Aorta (tissue), 5 donors: ENCODE results near the gene ERP27. TPM values are rescaled to one million over a fixed set of nuclear protein-coding genes. Genes with fewer than 3 reads are reported as not detected.

Source experiments
- ATAC-seq: fragments of 200-7000 bp; cut with Tn5 transposase; one replicate; pipeline ENCODE4 v1.9.1; 2022; ENCODE audit warnings: moderate library complexity; ENCODE audit not compliant: low FRiP score
- DNase-seq, 2 donors: peaks; one replicate each; pipeline ENCODE4 v3.0.0-alpha.2; 2020
- H3K27ac ChIP-seq, 2 donors: one replicate each; pipeline ENCODE4 v1.5.1; 2013; ENCODE audit warnings: low read length in 2 of 2, mild to moderate bottlenecking in 2 of 2, moderate library complexity in 2 of 2, control low read depth in 1 of 2, inconsistent platforms in 1 of 2, low read depth in 1 of 2
- H3K27me3 ChIP-seq, 2 donors: one replicate each; pipeline ENCODE4 v1.6.1; 2013; ENCODE audit warnings: control low read depth in 1 of 2, low read length in 1 of 2, mild to moderate bottlenecking in 1 of 2, moderate library complexity in 1 of 2; ENCODE audit not compliant: insufficient read depth in 2 of 2, control insufficient read depth in 1 of 2
- H3K36me3 ChIP-seq, 2 donors: one replicate each; pipeline ENCODE4 v1.6.1; 2013; ENCODE audit warnings: control low read depth in 1 of 2, low read length in 1 of 2, mild to moderate bottlenecking in 1 of 2; ENCODE audit not compliant: insufficient read depth in 2 of 2, control insufficient read depth in 1 of 2
- H3K4me1 ChIP-seq, 2 donors: one replicate each; pipeline ENCODE4 v1.6.1; 2013; ENCODE audit warnings: low read length in 2 of 2, control low read depth in 1 of 2, mild to moderate bottlenecking in 1 of 2, moderate library complexity in 1 of 2; ENCODE audit not compliant: insufficient read depth in 2 of 2, control insufficient read depth in 1 of 2
- H3K4me3 ChIP-seq, 2 donors: one replicate each; pipeline ENCODE4 v1.5.1; 2013; ENCODE audit warnings: low read length in 2 of 2, control low read depth in 1 of 2, mild to moderate bottlenecking in 1 of 2
- H3K9me3 ChIP-seq: one replicate; pipeline ENCODE4 v1.6.1; 2013; ENCODE audit warnings: mild to moderate bottlenecking, low read length; ENCODE audit not compliant: control insufficient read depth
- WGBS, 2 donors: extraction: QIAGEN DNeasy Blood & Tissue Kit; methylation state at CpG; one replicate each; pipeline ENCODE4 v1.1.7; 2013; 5-methylcytosine and 5-hydroxymethylcytosine counted together
- intact Hi-C, 2 donors: fragments of 100-400 bp; cut with DNase I; formaldehyde crosslinking; loops; one replicate each; pipeline versions ENCODE4 v1.14.2 to v1.15.0; 2022
- polyA plus RNA-seq, 2 donors: library from polyadenylated mRNA; stranded (reverse); fragments of 200-250 nt; gene quantifications; one replicate each; pipeline ENCODE4 v1.2.3, GENCODE V29; 2013
- total RNA-seq, 2 donors: library from RNA; stranded (reverse); fragmentation: NEBNext Ultra II Directional; extraction: Animal tissue kit (Norgen Biotek cat#: 25700); gene quantifications; one replicate each; pipeline ENCODE4 v1.2.1, GENCODE V29; 2021
- donor health status: healthy with polysubstance abuse.
- donor health status: Bipolar disorder and iron deficiency.
- donor health status: DM: no; HTN: no; CAD: no.
- donor health status: DM: no; HTN: no; CAD: no.
- donor health status: DM: yes; HTN: yes; CAD: no.

The ERP27 gene
- total and polyA plus RNA-seq, 4 donors = 0.20 to 5.3 (median 2.2) TPM

DNA sequence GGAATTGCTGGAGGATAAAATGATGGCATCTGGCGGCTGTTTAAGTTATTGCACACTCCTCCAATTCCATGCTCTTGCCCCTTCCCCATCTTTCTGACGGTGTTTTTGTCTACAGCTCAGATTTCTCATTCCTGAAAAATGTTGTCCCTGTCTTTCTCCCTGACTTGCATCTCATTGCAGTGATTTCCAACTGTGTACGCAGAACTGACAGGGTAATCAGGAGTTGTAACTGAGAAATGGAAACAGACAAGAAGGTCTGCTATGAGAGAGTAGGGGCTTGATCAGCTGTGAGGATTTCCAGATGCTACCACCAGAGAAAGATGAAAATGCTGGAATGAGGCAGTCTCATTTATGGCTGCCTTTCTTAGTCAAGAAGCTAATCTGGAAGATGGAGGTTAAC is 1.3 kb downstream of the ERP27 start:
- Histone ChIP-seq H3K36me3 (no peaks in the 10 kb centered on the region), H3K27me3 (no peaks in the 10 kb centered on the region), H3K9me3 (no peaks in the 10 kb centered on the region), H3K4me1 (no peaks in the 10 kb centered on the region), H3K27ac (no peak overlapping the region), H3K4me3 (no peak overlapping the region)
- no peak for ATAC-seq
- no peak for DNase-seq
- intact Hi-C loops = loop anchor here in 1 of 2 donors (10.0 kb wide), 1 partner anchor 58 kb away; no protein-coding TSS in a partner anchor
- 98% methylated on average over 3 of the region's 3 CpGs for WGBS, 2 donors

DNA sequence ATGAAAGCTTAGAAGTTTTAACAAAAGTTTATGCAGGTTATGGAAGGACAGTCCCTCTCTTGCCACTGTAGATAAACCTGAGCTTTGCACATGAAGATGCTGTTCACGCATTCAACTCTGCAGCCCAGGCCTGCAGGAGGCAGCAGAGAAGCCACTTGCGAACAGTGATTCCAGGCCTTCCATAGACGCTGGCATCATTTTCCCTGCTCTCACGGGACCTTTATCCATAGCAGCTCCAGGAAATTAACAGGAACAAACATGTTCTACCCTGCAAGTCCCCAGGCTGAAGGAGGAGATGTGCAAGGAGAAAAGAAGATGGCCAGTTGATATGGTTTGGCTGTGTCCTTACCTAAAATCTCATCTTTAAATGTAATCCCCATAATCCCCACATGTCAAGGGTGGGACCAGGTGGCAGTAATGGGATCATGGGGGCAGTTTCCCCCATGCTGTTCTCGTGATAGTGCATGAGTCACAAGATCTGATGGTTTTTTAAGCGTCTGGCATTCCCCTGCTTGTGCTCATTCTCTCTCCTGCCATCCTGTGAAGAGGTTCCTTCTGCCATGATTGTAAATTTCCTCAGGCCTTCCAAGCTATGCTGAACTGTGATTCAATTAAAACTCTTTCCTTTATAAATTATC is 2.0 kb downstream of the ERP27 start:
- H3K9me3 ChIP-seq = no peaks in the 10 kb centered on the region
- intact Hi-C loops = loop anchor here in 1 of 2 donors (10.0 kb wide), 1 partner anchor 58 kb away; no protein-coding TSS in a partner anchor
- 89 to 92% methylated on average over 6 of the region's 6 CpGs for WGBS, 2 donors
- peaks cover 0 to under 1% of the 10 kb centered on the region in 2 donors for H3K4me1 ChIP-seq
- no peak overlapping the region for H3K27ac ChIP-seq
- no peak overlapping the region for H3K4me3 ChIP-seq
- DNase-seq = no peak
- no peak for ATAC-seq
- no peaks in the 10 kb centered on the region for H3K27me3 ChIP-seq
- H3K36me3 ChIP-seq = no peaks in the 10 kb centered on the region

DNA sequence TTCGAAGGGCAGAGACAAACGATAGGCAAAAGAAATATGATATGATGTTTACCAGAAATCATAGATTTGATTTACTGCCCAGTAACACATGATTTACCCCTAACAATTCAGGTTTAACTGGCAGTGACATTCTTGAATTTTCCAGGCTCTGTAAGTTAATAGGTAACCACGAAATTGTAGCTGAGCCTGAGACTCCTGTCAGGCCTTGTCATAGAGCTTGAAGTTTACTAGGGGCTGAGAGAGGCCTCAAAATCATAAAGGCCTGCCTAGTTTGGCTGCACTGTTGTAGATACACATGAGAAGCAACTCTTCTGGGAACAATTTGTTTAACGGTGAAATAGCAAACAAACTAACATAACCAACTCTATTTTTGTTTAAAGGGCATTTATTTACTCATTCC is 3.3 kb downstream of the ERP27 start:
- Histone ChIP-seq H3K9me3 (no peaks in the 10 kb centered on the region), H3K4me3 (no peak overlapping the region), H3K4me1 (peaks cover 0 to 2% of the 10 kb centered on the region in 2 donors), H3K27me3 (no peaks in the 10 kb centered on the region), H3K36me3 (no peaks in the 10 kb centered on the region), H3K27ac (no peak overlapping the region)
- intact Hi-C loops = loop anchor here in 1 of 2 donors (10.0 kb wide), 1 partner anchor 60 kb away; no protein-coding TSS in a partner anchor
- 48 to 53% methylated on average over 4 of the region's 4 CpGs for WGBS, 2 donors
- DNase-seq (no peak), ATAC-seq (no peak)

DNA sequence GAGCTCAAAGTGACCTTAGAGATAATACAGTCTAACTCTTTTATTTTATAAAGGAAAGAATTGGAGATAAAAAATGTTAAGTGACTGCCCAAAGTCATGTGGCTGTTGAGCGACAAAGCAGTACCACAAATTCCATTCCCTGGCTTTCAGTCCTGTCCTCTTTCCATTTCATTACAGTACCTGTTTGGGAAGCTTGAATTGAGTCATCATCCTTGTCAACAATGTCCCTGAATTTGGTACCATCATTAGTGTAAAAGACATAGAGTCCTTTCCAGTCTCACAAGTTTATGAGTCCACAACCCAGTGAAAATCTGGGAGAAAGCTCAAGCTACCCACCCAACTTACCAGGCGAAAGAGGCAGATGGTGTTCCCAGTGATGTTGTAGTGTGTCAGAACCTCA is 3.8 kb downstream of the ERP27 start:
- Histone ChIP-seq H3K36me3 (no peaks in the 10 kb centered on the region), H3K9me3 (no peaks in the 10 kb centered on the region), H3K4me3 (no peak overlapping the region), H3K27ac (no peak overlapping the region), H3K27me3 (no peaks in the 10 kb centered on the region), H3K4me1 (peaks cover 0 to 2% of the 10 kb centered on the region in 2 donors)
- 96 to 98% methylated on average over 2 of the region's 2 CpGs for WGBS, 2 donors
- ATAC-seq (no peak), DNase-seq (no peak)
- intact Hi-C loops = loop anchor here in 1 of 2 donors (10.0 kb wide), 1 partner anchor 60 kb away; no protein-coding TSS in a partner anchor

DNA sequence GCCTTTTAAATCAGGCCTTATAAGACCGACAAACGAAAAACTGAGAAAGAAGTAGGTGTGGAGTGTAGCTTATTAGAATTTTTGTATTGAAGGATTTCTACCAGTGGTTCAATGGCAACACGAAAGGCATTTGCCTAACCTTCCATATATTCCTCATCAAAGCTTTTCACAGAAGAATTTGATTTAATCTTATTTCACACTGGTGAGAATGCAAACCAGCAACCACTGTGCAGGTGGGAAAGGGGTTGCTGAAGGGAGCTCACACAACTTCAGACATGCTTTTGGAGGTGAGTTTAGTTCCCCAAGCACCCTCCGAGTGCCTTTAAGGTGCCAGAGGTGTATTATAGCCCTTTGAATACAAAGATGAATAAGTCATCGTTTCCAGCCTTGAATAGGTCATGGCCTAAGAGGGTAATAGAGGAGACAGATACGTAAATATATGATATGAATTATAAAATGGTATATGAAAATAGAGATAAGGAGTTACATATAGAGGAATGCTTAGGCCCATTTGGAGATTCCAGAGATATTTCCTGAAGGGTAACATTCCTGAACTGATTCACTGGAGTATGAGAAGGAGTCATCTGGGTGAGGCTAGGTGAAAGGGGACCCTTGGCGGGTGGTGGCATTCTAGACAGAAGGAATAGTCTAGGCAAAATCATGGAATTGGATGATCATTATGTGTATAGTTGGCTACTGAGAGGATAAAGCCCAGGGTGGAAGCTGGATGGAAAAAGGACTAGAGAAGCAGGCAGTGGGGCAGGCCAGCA is 6.4 kb downstream of the ERP27 start:
- no peaks in the 10 kb centered on the region for H3K36me3 ChIP-seq
- no peak overlapping the region for H3K4me3 ChIP-seq
- peaks cover 0 to 2% of the 10 kb centered on the region in 2 donors for H3K4me1 ChIP-seq
- no peaks in the 10 kb centered on the region for H3K27me3 ChIP-seq
- intact Hi-C loops = loop anchor here in 1 of 2 donors (2.0 to 10.0 kb wide), 2 partner anchors 49 to 63 kb away; no protein-coding TSS in a partner anchor
- DNase-seq (no peak), ATAC-seq (no peak)
- WGBS, 2 donors = 87 to 89% methylated on average over 7 of the region's 7 CpGs
- no peak overlapping the region for H3K27ac ChIP-seq
- H3K9me3 ChIP-seq = no peaks in the 10 kb centered on the region

DNA sequence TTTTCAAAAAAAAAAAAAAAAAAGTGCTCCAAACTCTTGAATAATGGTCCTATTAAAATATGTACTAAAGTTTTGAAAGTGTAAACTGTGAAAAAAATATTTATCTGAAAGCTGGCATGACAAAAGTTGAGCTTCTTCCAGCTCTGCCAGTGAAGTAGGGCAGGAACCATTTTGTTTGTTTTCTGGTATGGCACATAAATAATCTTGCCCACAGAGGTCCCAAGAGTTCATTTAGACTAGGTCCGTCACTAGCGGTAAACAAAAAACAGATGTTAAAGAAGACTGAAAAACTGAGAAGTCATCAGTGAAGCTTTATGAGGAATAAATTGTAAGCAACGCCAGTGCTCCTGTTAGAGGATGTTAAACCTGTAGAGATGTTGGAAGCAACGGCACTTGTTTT is 7.0 kb downstream of the ERP27 start:
- no peak overlapping the region for H3K27ac ChIP-seq
- WGBS, 2 donors = 65 to 66% methylated on average over 4 of the region's 4 CpGs
- intact Hi-C loops = loop anchor here in 1 of 2 donors (2.0 to 10.0 kb wide), 2 partner anchors 49 to 63 kb away; no protein-coding TSS in a partner anchor

DNA sequence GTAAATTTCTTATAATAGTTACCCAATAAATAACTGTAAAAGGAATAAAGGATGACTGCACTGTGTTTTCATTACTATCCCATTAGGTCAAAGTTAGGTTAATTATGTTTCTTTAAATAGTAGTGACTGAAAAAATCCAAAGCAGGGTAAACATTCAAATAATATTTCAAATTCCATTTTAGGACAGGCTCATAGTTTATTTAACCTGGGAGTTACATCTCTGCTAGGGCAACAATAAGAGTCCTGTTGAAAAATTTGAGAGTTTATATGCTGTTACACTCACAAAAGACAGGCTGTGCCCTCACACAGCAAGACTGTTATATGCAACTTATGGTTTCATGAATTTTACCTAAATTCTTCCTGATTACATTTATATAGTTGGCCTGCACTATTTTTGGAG is 8.0 kb downstream of the ERP27 start:
- intact Hi-C loops = loop anchor here in 1 of 2 donors (2.0 to 10.0 kb wide), 2 partner anchors 47 to 65 kb away; no protein-coding TSS in a partner anchor
- no peak for DNase-seq
- peak; percentile 38 for ATAC-seq
- H3K9me3 ChIP-seq = no peaks in the 10 kb centered on the region
- peaks cover 0 to 2% of the 10 kb centered on the region in 2 donors for H3K4me1 ChIP-seq
- H3K27ac ChIP-seq = no peak overlapping the region
- no peaks in the 10 kb centered on the region for H3K27me3 ChIP-seq
- no peak overlapping the region for H3K4me3 ChIP-seq
- no peaks in the 10 kb centered on the region for H3K36me3 ChIP-seq

More for the DNA sequence above, 7.0 kb downstream of the ERP27 start:
- Histone ChIP-seq H3K4me3 (no peak overlapping the region), H3K27me3 (no peaks in the 10 kb centered on the region), H3K4me1 (peaks cover 0 to 2% of the 10 kb centered on the region in 2 donors), H3K9me3 (no peaks in the 10 kb centered on the region), H3K36me3 (no peaks in the 10 kb centered on the region)
- no peak for ATAC-seq
- no peak for DNase-seq

DNA sequence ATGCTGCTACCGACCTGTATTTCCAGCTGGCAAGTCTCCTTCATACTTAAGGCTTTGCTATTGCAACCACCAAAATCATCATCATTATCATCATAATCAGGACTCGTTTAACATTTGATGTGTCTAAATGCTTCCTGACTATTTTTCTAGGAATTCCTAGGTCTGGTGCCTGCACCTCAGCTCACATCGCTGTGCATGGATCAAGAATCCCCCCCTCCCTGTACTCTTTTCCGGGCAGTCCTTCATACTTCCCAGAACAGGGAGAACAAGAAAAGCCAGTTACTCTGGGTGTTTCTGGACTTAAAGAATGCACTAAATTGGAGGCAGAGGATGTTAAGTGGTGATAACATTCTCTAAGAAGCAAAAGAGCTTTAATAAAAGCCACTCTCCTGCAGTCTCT is 9.4 kb downstream of the ERP27 start:
- intact Hi-C loops = no loop called here
- H3K4me3 ChIP-seq = peak overlapping the region in 1 of 2 donors; percentile 58

More for the DNA sequence above, 9.4 kb downstream of the ERP27 start:
- Histone ChIP-seq H3K9me3 (no peaks in the 10 kb centered on the region), H3K4me1 (peaks cover 0 to 2% of the 10 kb centered on the region in 2 donors), H3K36me3 (no peaks in the 10 kb centered on the region), H3K27ac (peak overlapping the region; percentile 36 to 86), H3K27me3 (no peaks in the 10 kb centered on the region)
- ATAC-seq (peak; percentile 53), DNase-seq (no peak)
- WGBS, 2 donors = 3 to 6% methylated on average over 4 of the region's 4 CpGs
